HCT116 (cell line): ENCODE measurements around the gene ALDH9A1. TPM values are rescaled to one million over a fixed set of nuclear protein-coding genes. Genes with fewer than 3 reads are reported as not detected.

Source experiments
- ATAC-seq: fragments of 200-7000 bp; cut with Tn5 transposase; 2 replicates; pipeline ENCODE4 v1.9.1; 2020; ENCODE audit warnings: mild to moderate bottlenecking, moderate library complexity
- BruUV-seq: library from RNA; stranded (reverse); fragments of 400-500 nt; replicated peaks from 2 replicates; lab custom pipeline; 2021; lab: Mats Ljungman, UMichigan
- CTCF ChIA-PET: fragments of 300-600 bp; sonication (Branson Sonifier 250); formaldehyde crosslinking; loops from one replicate; lab custom pipeline; 2021; ENCODE audit warnings: antibody characterized with exemption; lab: Charles Lee
- POLR2A ChIA-PET: fragments of 300-600, 350-600 bp; sonication (Branson Sonifier 250); formaldehyde crosslinking; loops from one replicate; lab custom pipeline; 2021; ENCODE audit warnings: antibody characterized with exemption; lab: Charles Lee
- RAD21 ChIA-PET, 2 experiments: fragments of 300-600 bp; sonication (Branson Sonifier 250); formaldehyde crosslinking; loops; one replicate each; lab custom pipeline; 2023; ENCODE audit warnings: low total read pairs in 2 of 2; ENCODE audit not compliant: uncharacterized antibody in 2 of 2, unreplicated experiment in 2 of 2, low non-redundant PET in 1 of 2; lab: Charles Lee
- DNase-seq: peaks from one replicate; pipeline ENCODE4 v3.0.0-alpha.2; 2010; ENCODE audit warnings: low read depth, low spot score
- H2AFZ ChIP-seq: fragments of 200-600 bp; shearing (Covaris generic), sonication (generic); 2 replicates; pipeline ENCODE4 v1.6.1; 2017; ENCODE audit warnings: low read depth, mixed run types, mixed read lengths, antibody characterized with exemption, low read length; ENCODE audit not compliant: poor library complexity, severe bottlenecking
- H3K27ac ChIP-seq: 2 replicates; pipeline ENCODE4 v1.5.1; 2012; ENCODE audit warnings: low read depth, low read length
- H3K27me3 ChIP-seq: fragments of 200-600 bp; sonication (generic); 2 replicates; pipeline ENCODE4 v1.6.1; 2016; ENCODE audit warnings: mixed run types, low read length, mixed read lengths; ENCODE audit not compliant: insufficient read depth
- H3K36me3 ChIP-seq, 2 experiments: fragments of 200-500 bp in 1 of 2; fragments of 200-600 bp in 1 of 2; sonication (Bioruptor generic) in 1 of 2; sonication (generic) in 1 of 2; 2 replicates each; pipeline versions ENCODE4 v1.5.1 to v1.6.1; 2014 to 2016; ENCODE audit warnings: low read length in 2 of 2, inconsistent platforms in 1 of 2, mixed read lengths in 1 of 2, mixed run types in 1 of 2; ENCODE audit not compliant: insufficient read depth in 2 of 2, control insufficient read depth in 1 of 2
- H3K4me1 ChIP-seq, 2 experiments: fragments of 200-600 bp in 1 of 2; sonication (generic) in 1 of 2; 2 replicates each; pipeline versions ENCODE4 v1.5.1 to v1.6.1; 2012 to 2017; ENCODE audit warnings: low read length in 2 of 2, inconsistent platforms in 1 of 2, mild to moderate bottlenecking in 1 of 2, mixed read lengths in 1 of 2, mixed run types in 1 of 2, moderate library complexity in 1 of 2; ENCODE audit not compliant: insufficient read depth in 2 of 2, control insufficient read depth in 1 of 2
- H3K4me2 ChIP-seq: fragments of 200-600 bp; sonication (generic); 2 replicates; pipeline ENCODE4 v1.6.1; 2017; ENCODE audit warnings: mixed run types, low read length, mixed read lengths
- H3K4me3 ChIP-seq, 2 experiments: fragments of 200-600 bp in 1 of 2; sonication (generic) in 1 of 2; replicated peaks in 1 of 2; 2 replicates each; pipeline ENCODE4 v1.5.1; 2011 to 2016; ENCODE audit warnings: low read length in 2 of 2, control low read depth in 1 of 2, low read depth in 1 of 2, mild to moderate bottlenecking in 1 of 2, mixed read lengths in 1 of 2, mixed run types in 1 of 2
- H3K79me2 ChIP-seq: fragments of 200-600 bp; sonication (generic); 2 replicates; pipeline ENCODE4 v1.6.1; 2017; ENCODE audit warnings: mild to moderate bottlenecking, mixed run types, low read length, moderate library complexity, mixed read lengths; ENCODE audit not compliant: insufficient read depth
- H3K9ac ChIP-seq: fragments of 200-600 bp; sonication (generic); 2 replicates; pipeline ENCODE4 v1.6.1; 2016; ENCODE audit warnings: low read length, mixed read lengths
- H3K9me2 ChIP-seq: fragments of 200-600 bp; sonication (generic), shearing (Covaris generic); 2 replicates; pipeline ENCODE4 v1.6.1; 2017; ENCODE audit warnings: mixed run types, mild to moderate bottlenecking, moderate library complexity; ENCODE audit not compliant: insufficient read depth
- H3K9me3 ChIP-seq, 2 experiments: fragments of 200-500 bp in 1 of 2; fragments of 200-600 bp in 1 of 2; sonication (Bioruptor generic) in 1 of 2; sonication (generic) in 1 of 2; 2 replicates each; pipeline ENCODE4 v1.6.1; 2014 to 2017; ENCODE audit warnings: low read length in 2 of 2, mixed read lengths in 2 of 2, inconsistent platforms in 1 of 2, low read depth in 1 of 2, mild to moderate bottlenecking in 1 of 2, mixed run types in 1 of 2, moderate library complexity in 1 of 2; ENCODE audit not compliant: control insufficient read depth in 1 of 2, insufficient read depth in 1 of 2
- H4K20me1 ChIP-seq: fragments of 200-600 bp; sonication (generic), shearing (Covaris generic); 2 replicates; pipeline ENCODE4 v1.6.1; 2017; ENCODE audit warnings: mixed run types, mild to moderate bottlenecking, moderate library complexity; ENCODE audit not compliant: insufficient read depth
- CBX3 ChIP-seq: IDR thresholded peaks from 2 replicates; pipeline ENCODE4 v1.6.1; 2012; ENCODE audit warnings: low read depth
- CEBPB ChIP-seq: IDR thresholded peaks from 2 replicates; pipeline ENCODE4 v1.6.1; 2012; ENCODE audit warnings: low read depth
- EGR1 ChIP-seq: IDR thresholded peaks from 2 replicates; pipeline ENCODE4 v1.6.1; 2012; ENCODE audit warnings: low read depth
- ELF1 ChIP-seq: IDR thresholded peaks from 2 replicates; pipeline ENCODE4 v1.6.1; 2012; ENCODE audit warnings: low read depth, borderline replicate concordance
- FOSL1 ChIP-seq: IDR thresholded peaks from 2 replicates; pipeline ENCODE4 v1.6.1; 2012; ENCODE audit warnings: low read depth
- POLR2AphosphoS5 ChIP-seq: IDR thresholded peaks from 2 replicates; pipeline ENCODE4 v1.6.1; 2011; ENCODE audit warnings: mild to moderate bottlenecking, low read depth, low read length, moderate library complexity
- RAD21 ChIP-seq: IDR thresholded peaks from 2 replicates; pipeline ENCODE4 v1.6.1; 2012; ENCODE audit warnings: low read depth, mild to moderate bottlenecking
- SP1 ChIP-seq: IDR thresholded peaks from 2 replicates; pipeline ENCODE4 v1.6.1; 2012; ENCODE audit warnings: low read depth
- TCF7L2 ChIP-seq: IDR thresholded peaks from 2 replicates; pipeline ENCODE4 v1.7.0; 2011; ENCODE audit warnings: borderline replicate concordance, inconsistent platforms; ENCODE audit not compliant: insufficient read depth, insufficient read length; ENCODE audit errors: extremely low read depth
- ZFX ChIP-seq: fragments of 450-650 bp; IDR thresholded peaks from 2 replicates; pipeline ENCODE4 v1.6.1; 2017
- intact Hi-C: fragments of 100-400 bp; cut with micrococcal nuclease; formaldehyde crosslinking; loops from 2 replicates; pipeline ENCODE4 v1.10.0; 2022
- total RNA-seq: library from RNA; stranded (reverse); gene quantifications from one replicate; pipeline ENCODE4 v1.2.1, GENCODE V29; 2021; ENCODE audit not compliant: unreplicated experiment
- TF ChIP-seq, protein P1 (sequence below): IDR thresholded peaks from 2 replicates; pipeline ENCODE4 v1.6.1; 2011; ENCODE audit warnings: mild to moderate bottlenecking, low read length, moderate library complexity; ENCODE audit not compliant: insufficient replicate concordance; ENCODE audit errors: extremely low read depth
- TF ChIP-seq, protein P2 (sequence below): IDR thresholded peaks from 2 replicates; pipeline ENCODE4 v1.6.1; 2012; ENCODE audit warnings: low read depth
- TF ChIP-seq, protein P3 (sequence below): IDR thresholded peaks from 2 replicates; pipeline ENCODE4 v1.6.1; 2012

Gene ALDH9A1
- total RNA-seq, 1 experiment from 2014 or later = 46.0 TPM

DNA sequence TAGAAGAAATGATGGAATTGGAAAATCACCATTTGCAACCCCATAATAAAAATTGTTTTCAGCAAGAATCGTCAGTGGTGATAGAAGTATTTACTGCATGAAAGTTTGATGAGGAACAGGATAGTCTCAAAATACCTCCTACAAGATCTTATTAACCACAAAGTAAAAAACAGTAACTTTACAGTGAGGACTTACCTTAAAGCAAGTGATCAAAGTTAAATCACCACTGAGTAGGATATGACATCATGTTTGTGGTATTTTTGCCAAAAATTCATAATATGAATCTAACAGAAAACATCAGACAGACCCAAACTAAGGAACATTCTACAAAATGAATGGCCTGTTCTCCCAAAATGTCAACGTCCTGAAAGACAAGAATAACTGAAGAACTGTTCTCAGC, 19.9 kb downstream of the ALDH9A1 start:
- no peak overlapping the region for H3K9ac ChIP-seq
- intact Hi-C loops = no loop called here
- no peak for ATAC-seq
- H3K9me3 ChIP-seq = no peaks in the 10 kb centered on the region
- no peaks in the 10 kb centered on the region for H4K20me1 ChIP-seq
- ChIA-PET CTCF (no interaction called here), POLR2A (no interaction called here)
- BruUV-seq = no TSS peak
- peaks cover 13 to 23% of the 10 kb centered on the region in 2 experiments; a peak in 3 of 4 replicates for H3K36me3 ChIP-seq
- H3K4me1 ChIP-seq = no peaks in the 10 kb centered on the region
- H3K27me3 ChIP-seq = no peaks in the 10 kb centered on the region
- TF ChIP-seq FOSL1 = no peak
- no peak for TF ChIP-seq CEBPB
- TF ChIP-seq, protein P1, sequence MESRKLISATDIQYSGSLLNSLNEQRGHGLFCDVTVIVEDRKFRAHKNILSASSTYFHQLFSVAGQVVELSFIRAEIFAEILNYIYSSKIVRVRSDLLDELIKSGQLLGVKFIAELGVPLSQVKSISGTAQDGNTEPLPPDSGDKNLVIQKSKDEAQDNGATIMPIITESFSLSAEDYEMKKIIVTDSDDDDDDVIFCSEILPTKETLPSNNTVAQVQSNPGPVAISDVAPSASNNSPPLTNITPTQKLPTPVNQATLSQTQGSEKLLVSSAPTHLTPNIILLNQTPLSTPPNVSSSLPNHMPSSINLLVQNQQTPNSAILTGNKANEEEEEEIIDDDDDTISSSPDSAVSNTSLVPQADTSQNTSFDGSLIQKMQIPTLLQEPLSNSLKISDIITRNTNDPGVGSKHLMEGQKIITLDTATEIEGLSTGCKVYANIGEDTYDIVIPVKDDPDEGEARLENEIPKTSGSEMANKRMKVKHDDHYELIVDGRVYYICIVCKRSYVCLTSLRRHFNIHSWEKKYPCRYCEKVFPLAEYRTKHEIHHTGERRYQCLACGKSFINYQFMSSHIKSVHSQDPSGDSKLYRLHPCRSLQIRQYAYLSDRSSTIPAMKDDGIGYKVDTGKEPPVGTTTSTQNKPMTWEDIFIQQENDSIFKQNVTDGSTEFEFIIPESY = no peak
- no peak for TF ChIP-seq TCF7L2
- no peak for TF ChIP-seq RAD21
- TF ChIP-seq EGR1 = no peak
- TF ChIP-seq, all 23 proteins: peak for 0
- H3K9me2 ChIP-seq = no peaks in the 10 kb centered on the region
- H2AFZ ChIP-seq = no peak overlapping the region
- no peak overlapping the region for H3K4me3 ChIP-seq
- peaks cover 7% of the 10 kb centered on the region; the same call in 1 of the 2 replicates for H3K79me2 ChIP-seq
- H3K4me2 ChIP-seq = no peak overlapping the region
- no peak for DNase-seq
- H3K27ac ChIP-seq = no peak overlapping the region
- RAD21 ChIA-PET = no interaction called here

DNA sequence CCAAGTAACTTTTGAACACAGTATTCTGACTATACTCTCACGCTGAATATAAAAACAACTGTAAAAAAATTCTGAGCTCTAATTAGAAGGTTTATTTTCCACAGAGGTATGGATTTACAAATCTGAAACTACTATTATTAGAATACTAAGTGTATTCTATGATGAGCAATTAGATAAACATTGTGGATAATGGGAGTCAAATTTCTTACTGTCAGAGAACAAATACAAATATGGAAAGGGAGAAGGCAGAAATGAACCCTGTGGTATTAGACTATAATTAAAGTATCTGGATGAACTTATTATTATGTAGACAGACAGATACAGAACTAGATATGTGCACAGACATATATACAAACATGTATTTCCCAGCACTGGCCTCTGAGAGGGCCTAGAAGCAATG, 22.6 kb downstream of the ALDH9A1 start:
- intact Hi-C loops = no loop called here
- Histone ChIP-seq H2AFZ (no peak overlapping the region), H3K9ac (no peak overlapping the region), H3K79me2 (no peaks in the 10 kb centered on the region), H3K36me3 (peaks cover 11 to 13% of the 10 kb centered on the region in 2 experiments; a peak in 2 of 4 replicates), H3K27me3 (no peaks in the 10 kb centered on the region), H3K27ac (no peak overlapping the region), H3K9me3 (no peaks in the 10 kb centered on the region), H3K4me3 (no peak overlapping the region), H3K4me2 (no peak overlapping the region), H3K4me1 (no peaks in the 10 kb centered on the region), H3K9me2 (no peaks in the 10 kb centered on the region), H4K20me1 (no peaks in the 10 kb centered on the region)
- no TSS peak for BruUV-seq
- ChIA-PET CTCF (no interaction called here), RAD21 (no interaction called here), POLR2A (no interaction called here)
- ATAC-seq (no peak), DNase-seq (no peak)
- TF ChIP-seq POLR2AphosphoS5 (no peak), TCF7L2 (no peak), ELF1 (no peak), SP1 (no peak), CBX3 (no peak), ZFX (no peak), RAD21 (no peak)
- TF ChIP-seq, protein P2, sequence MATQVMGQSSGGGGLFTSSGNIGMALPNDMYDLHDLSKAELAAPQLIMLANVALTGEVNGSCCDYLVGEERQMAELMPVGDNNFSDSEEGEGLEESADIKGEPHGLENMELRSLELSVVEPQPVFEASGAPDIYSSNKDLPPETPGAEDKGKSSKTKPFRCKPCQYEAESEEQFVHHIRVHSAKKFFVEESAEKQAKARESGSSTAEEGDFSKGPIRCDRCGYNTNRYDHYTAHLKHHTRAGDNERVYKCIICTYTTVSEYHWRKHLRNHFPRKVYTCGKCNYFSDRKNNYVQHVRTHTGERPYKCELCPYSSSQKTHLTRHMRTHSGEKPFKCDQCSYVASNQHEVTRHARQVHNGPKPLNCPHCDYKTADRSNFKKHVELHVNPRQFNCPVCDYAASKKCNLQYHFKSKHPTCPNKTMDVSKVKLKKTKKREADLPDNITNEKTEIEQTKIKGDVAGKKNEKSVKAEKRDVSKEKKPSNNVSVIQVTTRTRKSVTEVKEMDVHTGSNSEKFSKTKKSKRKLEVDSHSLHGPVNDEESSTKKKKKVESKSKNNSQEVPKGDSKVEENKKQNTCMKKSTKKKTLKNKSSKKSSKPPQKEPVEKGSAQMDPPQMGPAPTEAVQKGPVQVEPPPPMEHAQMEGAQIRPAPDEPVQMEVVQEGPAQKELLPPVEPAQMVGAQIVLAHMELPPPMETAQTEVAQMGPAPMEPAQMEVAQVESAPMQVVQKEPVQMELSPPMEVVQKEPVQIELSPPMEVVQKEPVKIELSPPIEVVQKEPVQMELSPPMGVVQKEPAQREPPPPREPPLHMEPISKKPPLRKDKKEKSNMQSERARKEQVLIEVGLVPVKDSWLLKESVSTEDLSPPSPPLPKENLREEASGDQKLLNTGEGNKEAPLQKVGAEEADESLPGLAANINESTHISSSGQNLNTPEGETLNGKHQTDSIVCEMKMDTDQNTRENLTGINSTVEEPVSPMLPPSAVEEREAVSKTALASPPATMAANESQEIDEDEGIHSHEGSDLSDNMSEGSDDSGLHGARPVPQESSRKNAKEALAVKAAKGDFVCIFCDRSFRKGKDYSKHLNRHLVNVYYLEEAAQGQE = no peak
- TF ChIP-seq, protein P3, sequence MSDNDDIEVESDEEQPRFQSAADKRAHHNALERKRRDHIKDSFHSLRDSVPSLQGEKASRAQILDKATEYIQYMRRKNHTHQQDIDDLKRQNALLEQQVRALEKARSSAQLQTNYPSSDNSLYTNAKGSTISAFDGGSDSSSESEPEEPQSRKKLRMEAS = no peak
- TF ChIP-seq, protein P1 = no peak
